SH-SY5Y (cell line): ENCODE measurements around the gene CCDC196.

Experiments used
- GATA2 ChIP-seq: IDR thresholded peaks from 2 replicates; pipeline ENCODE4 v1.6.1; 2011; ENCODE audit warnings: mild to moderate bottlenecking, low read depth, low read length
- GATA3 ChIP-seq: IDR thresholded peaks from 2 replicates; pipeline ENCODE4 v1.6.1; 2011; ENCODE audit warnings: low read depth, mild to moderate bottlenecking, low read length, moderate library complexity

Gene CCDC196

GRCh38 chr14:66485910-66486421, at the start of gene CCDC196:
CCDC196 (plus strand) TSS chr14:66486371; CDS start chr14:66486503, 132 bp downstream.
- TF ChIP-seq GATA2: no peak
- TF ChIP-seq GATA3: no peak

- TF ChIP-seq GATA2 (no peak), GATA3 (no peak)
Measured at GRCh38 chr14:66440801-66441200, 45.4 kb upstream of the CCDC196 start.

GRCh38 chr14:66442953-66443571, 43.1 kb upstream of the CCDC196 start:
- no peak for TF ChIP-seq GATA3

- TF ChIP-seq GATA2: no peak
- TF ChIP-seq GATA3: no peak
Measured at GRCh38 chr14:66443785-66444184, 42.4 kb upstream of the CCDC196 start.

- TF ChIP-seq GATA3 (no peak), GATA2 (no peak)
Measured at GRCh38 chr14:66444271-66444927, 41.8 kb upstream of the CCDC196 start.

GRCh38 chr14:66445936-66446335, 40.2 kb upstream of the CCDC196 start:
- TF ChIP-seq GATA2: no peak
- TF ChIP-seq GATA3: no peak

GRCh38 chr14:66453469-66453868, 32.7 kb upstream of the CCDC196 start:
- TF ChIP-seq GATA2: no peak
- TF ChIP-seq GATA3: no peak

- no peak for TF ChIP-seq GATA2
- no peak for TF ChIP-seq GATA3
Measured at GRCh38 chr14:66459603-66460002, 26.6 kb upstream of the CCDC196 start.

- TF ChIP-seq GATA2: no peak
- TF ChIP-seq GATA3: no peak
Measured at GRCh38 chr14:66464261-66464660, 21.9 kb upstream of the CCDC196 start.

GRCh38 chr14:66468778-66469367, 17.3 kb upstream of the CCDC196 start:
- TF ChIP-seq GATA2 (no peak), GATA3 (no peak)

GRCh38 chr14:66471584-66471983, 14.6 kb upstream of the CCDC196 start:
- TF ChIP-seq GATA3 (no peak), GATA2 (no peak)

- TF ChIP-seq GATA3 (no peak), GATA2 (no peak)
Measured at GRCh38 chr14:66472251-66472650, 13.9 kb upstream of the CCDC196 start.

- TF ChIP-seq GATA2: no peak
- TF ChIP-seq GATA3: no peak
Measured at GRCh38 chr14:66473223-66473622, 12.9 kb upstream of the CCDC196 start.

- TF ChIP-seq GATA3 (peak; percentile 84), GATA2 (peak; percentile 92)
Measured at GRCh38 chr14:66476964-66477363, 9.2 kb upstream of the CCDC196 start.

GRCh38 chr14:66477567-66477966, 8.6 kb upstream of the CCDC196 start:
- TF ChIP-seq GATA3 (no peak), GATA2 (no peak)
